Endodermal cell (in vitro differentiated cells): ENCODE results near the gene MC2R. TPM values are rescaled to one million over a fixed set of nuclear protein-coding genes. Genes with fewer than 3 reads are reported as not detected.

ENCODE experiments used
- DNase-seq: peaks from one replicate; pipeline ENCODE4 v3.0.0-alpha.2; 2017
- H3K27ac ChIP-seq: 2 replicates; pipeline ENCODE4 v1.5.1; 2013; ENCODE audit warnings: mild to moderate bottlenecking, low read depth, low read length, moderate library complexity
- H3K27me3 ChIP-seq: 2 replicates; pipeline ENCODE4 v1.6.1; 2013; ENCODE audit warnings: mild to moderate bottlenecking, low read length, moderate library complexity; ENCODE audit not compliant: insufficient read depth, control insufficient read depth, poor library complexity, severe bottlenecking
- H3K36me3 ChIP-seq: 2 replicates; pipeline ENCODE4 v1.7.0; 2013; ENCODE audit warnings: mild to moderate bottlenecking, low read length, moderate library complexity; ENCODE audit not compliant: control insufficient read depth, insufficient read depth
- H3K4me1 ChIP-seq: one replicate; pipeline ENCODE4 v1.7.0; 2013; ENCODE audit warnings: low read length; ENCODE audit not compliant: control insufficient read depth, insufficient read depth
- H3K4me3 ChIP-seq: 2 replicates; pipeline ENCODE4 v1.5.1; 2013; ENCODE audit warnings: mild to moderate bottlenecking, low read length, moderate library complexity
- H3K9ac ChIP-seq: 2 replicates; pipeline ENCODE4 v1.6.1; 2013; ENCODE audit warnings: mild to moderate bottlenecking, low read length, moderate library complexity; ENCODE audit not compliant: poor library complexity, severe bottlenecking; ENCODE audit errors: extremely low read depth
- H3K9me3 ChIP-seq: 2 replicates; pipeline ENCODE4 v1.6.1; 2013; ENCODE audit warnings: mild to moderate bottlenecking, low read length, moderate library complexity; ENCODE audit not compliant: control insufficient read depth
- H3K27ac Mint-ChIP-seq: 2 replicates; pipeline ENCODE4 v1.8.0; 2020; ENCODE audit warnings: mixed read lengths
- H3K27me3 Mint-ChIP-seq: 2 replicates; pipeline ENCODE4 v1.8.0; 2021; ENCODE audit warnings: mild to moderate bottlenecking, mixed read lengths; ENCODE audit not compliant: insufficient read depth
- H3K36me3 Mint-ChIP-seq: 2 replicates; pipeline ENCODE4 v1.8.0; 2020; ENCODE audit warnings: low read depth, mixed read lengths
- H3K4me1 Mint-ChIP-seq: 2 replicates; pipeline ENCODE4 v1.8.0; 2020; ENCODE audit warnings: mixed read lengths
- H3K4me3 Mint-ChIP-seq: 2 replicates; pipeline ENCODE4 v1.8.0; 2020; ENCODE audit warnings: mild to moderate bottlenecking, moderate library complexity, mixed read lengths
- H3K9me3 Mint-ChIP-seq: 2 replicates; pipeline ENCODE4 v1.8.0; 2020; ENCODE audit warnings: mild to moderate bottlenecking, mixed read lengths
- WGBS, 2 experiments: methylation state at CpG; one replicate each; pipeline versions ENCODE4 v1.1.5 to v1.1.7; 2013; ENCODE audit warnings: missing lambda C conversion rate in 2 of 2, mixed read lengths in 1 of 2; ENCODE audit not compliant: insufficient coverage in 1 of 2, insufficient read length in 1 of 2; 5-methylcytosine and 5-hydroxymethylcytosine counted together
- total RNA-seq, 2 donors: library from RNA; stranded (reverse); fragmentation: NEBNext Ultra II Directional in 1 of 2; extraction: Animal tissue kit (Norgen Biotek cat#: 25700) in 1 of 2; gene quantifications; 2 replicates in 1 of 2; 3 replicates in 1 of 2; pipeline ENCODE4 v1.2.1, GENCODE V29; 2021
- TF ChIP-seq, protein P1 (sequence below): fragments of 200-600 bp; sonication (generic); conservative IDR thresholded peaks from 2 replicates; pipeline ENCODE4 v1.5.0; 2021; ENCODE audit warnings: antibody characterized with exemption, mild to moderate bottlenecking

Gene MC2R
- total RNA-seq, 2 donors from 2014 or later, result not detected

DNA sequence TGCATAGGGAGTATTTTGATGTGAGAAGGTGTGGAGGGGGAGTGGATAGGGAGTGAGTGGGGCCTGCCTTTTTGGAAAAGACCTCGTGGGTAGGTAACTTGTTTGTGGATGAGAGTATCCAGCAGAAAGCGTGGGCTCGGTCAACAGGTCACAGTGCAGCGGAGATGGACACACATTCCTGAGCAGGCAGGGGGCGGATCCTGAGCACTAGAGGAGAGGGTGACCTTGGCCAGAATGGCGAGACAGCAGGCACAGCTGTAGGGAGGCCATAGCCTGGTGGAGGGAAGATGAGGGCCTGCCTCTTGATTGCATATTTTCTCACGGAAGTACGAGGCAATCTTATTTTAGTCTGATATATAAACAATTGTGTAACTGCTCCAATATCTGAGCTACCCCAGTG lies 3.6 kb upstream of the MC2R start:
- Mint-ChIP-seq H3K9me3 (no peaks in the 10 kb centered on the region), H3K27me3 (no peaks in the 10 kb centered on the region), H3K4me1 (peaks cover 4% of the 10 kb centered on the region), H3K27ac (no peak overlapping the region), H3K4me3 (no peak overlapping the region), H3K36me3 (no peaks in the 10 kb centered on the region)
- TF ChIP-seq, protein P1, sequence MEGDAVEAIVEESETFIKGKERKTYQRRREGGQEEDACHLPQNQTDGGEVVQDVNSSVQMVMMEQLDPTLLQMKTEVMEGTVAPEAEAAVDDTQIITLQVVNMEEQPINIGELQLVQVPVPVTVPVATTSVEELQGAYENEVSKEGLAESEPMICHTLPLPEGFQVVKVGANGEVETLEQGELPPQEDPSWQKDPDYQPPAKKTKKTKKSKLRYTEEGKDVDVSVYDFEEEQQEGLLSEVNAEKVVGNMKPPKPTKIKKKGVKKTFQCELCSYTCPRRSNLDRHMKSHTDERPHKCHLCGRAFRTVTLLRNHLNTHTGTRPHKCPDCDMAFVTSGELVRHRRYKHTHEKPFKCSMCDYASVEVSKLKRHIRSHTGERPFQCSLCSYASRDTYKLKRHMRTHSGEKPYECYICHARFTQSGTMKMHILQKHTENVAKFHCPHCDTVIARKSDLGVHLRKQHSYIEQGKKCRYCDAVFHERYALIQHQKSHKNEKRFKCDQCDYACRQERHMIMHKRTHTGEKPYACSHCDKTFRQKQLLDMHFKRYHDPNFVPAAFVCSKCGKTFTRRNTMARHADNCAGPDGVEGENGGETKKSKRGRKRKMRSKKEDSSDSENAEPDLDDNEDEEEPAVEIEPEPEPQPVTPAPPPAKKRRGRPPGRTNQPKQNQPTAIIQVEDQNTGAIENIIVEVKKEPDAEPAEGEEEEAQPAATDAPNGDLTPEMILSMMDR, result no peak
- Histone ChIP-seq H3K4me1 (peaks cover 2% of the 10 kb centered on the region), H3K9ac (no peak overlapping the region), H3K27me3 (no peaks in the 10 kb centered on the region), H3K4me3 (no peak overlapping the region), H3K36me3 (no peaks in the 10 kb centered on the region), H3K9me3 (no peaks in the 10 kb centered on the region), H3K27ac (no peak overlapping the region)
- DNase-seq, result no peak
- WGBS, 2 experiments, result 87 to 92% methylated on average over 6 to 7 of the region's 8 CpGs

DNA sequence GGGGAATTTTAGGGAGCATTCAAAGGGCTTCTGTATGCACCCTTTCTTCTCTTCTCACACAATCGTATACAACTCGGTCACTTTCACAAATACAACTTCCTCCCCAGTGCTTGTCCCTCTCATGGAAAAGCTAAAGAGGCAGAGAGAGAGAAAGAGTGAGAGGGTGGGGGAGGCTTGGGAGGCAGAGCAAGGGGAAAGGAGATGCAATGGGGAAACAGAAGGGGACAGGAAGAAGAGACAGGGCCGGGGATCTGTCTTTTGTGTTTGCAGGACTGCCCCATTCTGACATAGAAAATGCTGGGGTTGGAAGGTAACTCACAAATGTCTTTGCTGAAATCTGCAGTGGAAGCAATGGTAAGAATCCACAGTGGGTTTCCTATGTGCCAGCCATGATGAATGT lies 2.1 kb upstream of the MC2R start:
- H3K9me3 Mint-ChIP-seq, result no peaks in the 10 kb centered on the region
- no peak overlapping the region for H3K4me3 Mint-ChIP-seq
- Histone ChIP-seq H3K4me3 (no peak overlapping the region), H3K36me3 (no peaks in the 10 kb centered on the region), H3K27me3 (no peaks in the 10 kb centered on the region), H3K4me1 (peaks cover 2% of the 10 kb centered on the region), H3K9me3 (no peaks in the 10 kb centered on the region), H3K27ac (no peak overlapping the region), H3K9ac (no peak overlapping the region)
- no peaks in the 10 kb centered on the region for H3K27me3 Mint-ChIP-seq
- DNase-seq, result no peak
- WGBS, 2 experiments, result 91 to 96% methylated on average over 1 of the region's 3 CpGs
- no peaks in the 10 kb centered on the region for H3K36me3 Mint-ChIP-seq
- peaks cover 4% of the 10 kb centered on the region for H3K4me1 Mint-ChIP-seq
- TF ChIP-seq, protein P1, result no peak
- H3K27ac Mint-ChIP-seq, result no peak overlapping the region

- Histone ChIP-seq H3K9ac (no peak overlapping the region), H3K27me3 (no peaks in the 10 kb centered on the region), H3K36me3 (no peaks in the 10 kb centered on the region), H3K27ac (no peak overlapping the region), H3K9me3 (no peaks in the 10 kb centered on the region), H3K4me1 (peaks cover 2% of the 10 kb centered on the region), H3K4me3 (no peak overlapping the region)
- no peak for DNase-seq
- Mint-ChIP-seq H3K4me1 (peaks cover 4% of the 10 kb centered on the region), H3K27me3 (no peaks in the 10 kb centered on the region), H3K9me3 (no peaks in the 10 kb centered on the region), H3K4me3 (no peak overlapping the region), H3K36me3 (no peaks in the 10 kb centered on the region), H3K27ac (no peak overlapping the region)
- TF ChIP-seq, protein P1, result no peak
- 83 to 85% methylated on average over 3 to 6 of the region's 6 CpGs for WGBS, 2 experiments
These were observed 1.2 kb upstream of the MC2R start for GRCh38 chr18:13916559-13916958.
